Endothelial cell of umbilical vein (primary cell): ENCODE measurements around the gene STIM1. TPM values are rescaled to one million over a fixed set of nuclear protein-coding genes. Genes with fewer than 3 reads are reported as not detected.

Experiments
- BruUV-seq: library from RNA; stranded (reverse); fragments of 400-500 nt; replicated peaks from 2 replicates; lab custom pipeline; 2021; lab: Mats Ljungman, UMichigan
- CTCF ChIA-PET: fragments of 300-600, 350-600 bp; sonication (Branson Sonifier 250); formaldehyde crosslinking; loops from one replicate; lab custom pipeline; 2021; ENCODE audit warnings: antibody characterized with exemption, inconsistent platforms; lab: Charles Lee
- POLR2A ChIA-PET: fragments of 300-600, 350-600 bp; sonication (Branson Sonifier 250); formaldehyde crosslinking; loops from one replicate; lab custom pipeline; 2021; ENCODE audit warnings: antibody characterized with exemption, inconsistent platforms; lab: Charles Lee
- DNase-seq: peaks from one replicate; pipeline ENCODE4 v3.0.0-alpha.2; 2011; ENCODE audit warnings: low read depth, low spot score
- FAIRE-seq: peaks from 2 replicates; lab custom pipeline; 2011; peaks lifted over from hg19 to GRCh38; lab: Jason Lieb, UNC
- H2AFZ ChIP-seq: 2 replicates; pipeline ENCODE4 v1.6.0; 2012; ENCODE audit warnings: low read depth, low read length, control low read depth, inconsistent platforms
- H3K27ac ChIP-seq: 2 replicates; pipeline ENCODE4 v1.5.1; 2011; ENCODE audit warnings: low read depth, mild to moderate bottlenecking, control low read depth, low read length, moderate library complexity; ENCODE audit not compliant: insufficient read depth
- H3K27me3 ChIP-seq, 2 experiments: 2 replicates each; pipeline versions ENCODE4 v1.6.0 to v1.6.1; 2011; ENCODE audit warnings: low read length in 2 of 2, mixed read lengths in 1 of 2; ENCODE audit not compliant: control insufficient read depth in 2 of 2, insufficient read depth in 2 of 2
- H3K36me3 ChIP-seq, 2 experiments: 2 replicates in 1 of 2; 3 replicates in 1 of 2; pipeline ENCODE4 v1.5.1; 2011; ENCODE audit warnings: low read length in 2 of 2, mild to moderate bottlenecking in 1 of 2, moderate library complexity in 1 of 2; ENCODE audit not compliant: control insufficient read depth in 2 of 2, insufficient read depth in 2 of 2; ENCODE audit errors: extremely low read depth in 1 of 2
- H3K4me1 ChIP-seq: 3 replicates; pipeline ENCODE4 v1.5.1; 2011; ENCODE audit warnings: mild to moderate bottlenecking, low read length; ENCODE audit not compliant: control insufficient read depth, insufficient read depth; ENCODE audit errors: extremely low read depth
- H3K4me2 ChIP-seq: 2 replicates; pipeline ENCODE4 v1.6.1; 2011; ENCODE audit warnings: low read length, control low read depth, mixed read lengths; ENCODE audit not compliant: insufficient read depth
- H3K4me3 ChIP-seq, 3 experiments: fragments of 200-600 bp in 1 of 3; sonication (generic), shearing (Covaris generic) in 1 of 3; replicated peaks in 1 of 3; 2 replicates each; pipeline ENCODE4 v1.5.1; 2011 to 2016; ENCODE audit warnings: control low read depth in 3 of 3, low read length in 3 of 3, mild to moderate bottlenecking in 2 of 3, inconsistent platforms in 1 of 3, low read depth in 1 of 3, moderate library complexity in 1 of 3; ENCODE audit not compliant: insufficient read depth in 1 of 3
- H3K79me2 ChIP-seq: 2 replicates; pipeline ENCODE4 v1.6.0; 2012; ENCODE audit warnings: low read length, inconsistent platforms; ENCODE audit not compliant: control insufficient read depth, insufficient read depth
- H3K9ac ChIP-seq: replicated peaks from 2 replicates; pipeline ENCODE3; 2011; ENCODE audit warnings: low read length, control low read depth; ENCODE audit not compliant: insufficient read depth; ENCODE audit errors: extremely low read depth
- H3K9me1 ChIP-seq: replicated peaks from 3 replicates; pipeline ENCODE4 v1.6.0; 2011; ENCODE audit warnings: mild to moderate bottlenecking, low read length; ENCODE audit not compliant: control insufficient read depth, insufficient read depth; ENCODE audit errors: extremely low read depth
- H3K9me3 ChIP-seq: replicated peaks from 2 replicates; pipeline ENCODE4 v1.5.1; 2012; ENCODE audit warnings: low read length, inconsistent platforms; ENCODE audit not compliant: control insufficient read depth, insufficient read depth
- H4K20me1 ChIP-seq: replicated peaks from 2 replicates; pipeline ENCODE3; 2011; ENCODE audit warnings: mild to moderate bottlenecking, low read length; ENCODE audit not compliant: control insufficient read depth, insufficient read depth; ENCODE audit errors: extremely low read depth
- EZH2 ChIP-seq: IDR thresholded peaks from 2 replicates; pipeline ENCODE4 v1.6.1; 2012; ENCODE audit warnings: borderline replicate concordance, low read depth, mild to moderate bottlenecking, moderate library complexity, low read length, inconsistent platforms; ENCODE audit not compliant: severe bottlenecking
- FOS ChIP-seq: IDR thresholded peaks from 2 replicates; pipeline ENCODE4 v1.6.1; 2011; ENCODE audit warnings: mild to moderate bottlenecking, low read length, moderate library complexity, borderline replicate concordance; ENCODE audit not compliant: insufficient read depth
- GATA2 ChIP-seq: IDR thresholded peaks from 2 replicates; pipeline ENCODE4 v1.7.0; 2011; ENCODE audit warnings: low read depth, mild to moderate bottlenecking, moderate library complexity, mixed read lengths, low read length; ENCODE audit not compliant: insufficient read length, insufficient read depth
- JUN ChIP-seq: IDR thresholded peaks from 2 replicates; pipeline ENCODE4 v1.6.1; 2011; ENCODE audit warnings: borderline replicate concordance, low read depth; ENCODE audit not compliant: insufficient read length, insufficient read depth
- MYC ChIP-seq: IDR thresholded peaks from one replicate; pipeline ENCODE4 v1.6.1; 2011; ENCODE audit warnings: mild to moderate bottlenecking, low read depth, low read length
- POLR2A ChIP-seq: IDR thresholded peaks from 2 replicates; pipeline ENCODE4 v1.6.1; 2012; ENCODE audit warnings: low read depth, mild to moderate bottlenecking, control low read depth, low read length
- POLR2AphosphoS5 ChIP-seq: IDR thresholded peaks from 2 replicates; pipeline ENCODE4 v1.6.1; 2012; ENCODE audit warnings: low read depth, mild to moderate bottlenecking, control low read depth, low read length, moderate library complexity; ENCODE audit not compliant: insufficient read depth
- dilution Hi-C: fragments of 300-500 bp; cut with MboI; formaldehyde crosslinking; loops from one replicate; pipeline ENCODE4 v1.15.0; 2019; ENCODE audit warnings: low sequenced_read_pairs; ENCODE audit not compliant: extremely low pct_ligation_motif_present
- intact Hi-C: fragments of 100-400 bp; cut with micrococcal nuclease; formaldehyde crosslinking; loops from one replicate; pipeline ENCODE4 v1.10.0; 2022
- polyA plus RNA-seq, 4 experiments: library from polyadenylated mRNA; depleted of rRNA in 3 of 4; stranded (reverse) in 3 of 4; unstranded in 1 of 4; fragments of >200 nt; gene quantifications; 2 replicates each; pipeline versions ENCODE4 v1.2.1 to v1.2.3, GENCODE V29; 2011 to 2012; ENCODE audit warnings: missing spikeins in 1 of 4
- total RNA-seq: library from RNA; stranded (reverse); gene quantifications from 2 replicates; pipeline ENCODE4 v1.2.3, GENCODE V29; 2021
- TF ChIP-seq, protein P1 (sequence below), 2 donors: IDR thresholded peaks; 1 replicate in 1 of 2; 2 replicates in 1 of 2; pipeline ENCODE4 v1.5.1; 2011; ENCODE audit warnings: low read length in 2 of 2, mild to moderate bottlenecking in 2 of 2, moderate library complexity in 2 of 2, control low read depth in 1 of 2, inconsistent platforms in 1 of 2, low read depth in 1 of 2; ENCODE audit not compliant: insufficient read depth in 1 of 2; ENCODE audit errors: extremely low read depth in 1 of 2
- TF ChIP-seq, protein P2 (sequence below): IDR thresholded peaks from 2 replicates; pipeline ENCODE4 v1.6.1; 2011; ENCODE audit not compliant: insufficient read depth, insufficient read length

Gene STIM1
- total and polyA plus RNA-seq, 2 donors (not counting 3 experiments of a cell fraction or from before 2014, with no cell fraction given) = 32.7 to 33.4 TPM

DNA sequence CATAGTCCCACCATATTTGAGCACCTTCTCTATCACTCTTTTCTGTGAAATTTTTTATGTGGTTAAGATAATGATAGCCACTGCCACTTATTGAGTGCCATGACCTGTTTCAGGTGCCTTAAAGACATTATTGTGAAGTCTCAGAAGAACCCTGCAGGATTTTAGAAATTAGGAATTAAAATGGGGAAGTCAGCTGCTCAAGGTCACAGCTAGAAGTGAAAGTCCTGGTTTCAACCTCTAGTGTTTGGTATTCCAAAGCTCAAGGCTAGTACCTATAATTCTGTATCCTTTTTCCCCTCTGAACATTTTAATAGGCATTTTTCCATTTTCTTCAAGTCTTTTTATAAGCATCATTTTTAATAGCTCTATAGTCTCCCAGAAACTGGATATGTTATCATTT, 230.1 kb downstream of the STIM1 start:
- ChIA-PET POLR2A (no interaction called here), CTCF (interaction anchor here (1.6 to 3.0 kb wide), 3 partner anchors 13 to 244 kb away, joined by 6 to 12 read pairs (median 6); partner anchors contain the start of gene RHOG)
- H3K4me1 ChIP-seq = no peaks in the 10 kb centered on the region
- no peak overlapping the region for H3K27ac ChIP-seq
- no peaks in the 10 kb centered on the region for H4K20me1 ChIP-seq
- H2AFZ ChIP-seq = no peak overlapping the region
- no peak overlapping the region for H3K9ac ChIP-seq
- no peak overlapping the region for H3K4me3 ChIP-seq
- no peaks in the 10 kb centered on the region for H3K9me1 ChIP-seq
- H3K27me3 ChIP-seq = no peaks in the 10 kb centered on the region
- dilution Hi-C loops = no loop called here
- DNase-seq (no peak), FAIRE-seq (no peak)
- H3K79me2 ChIP-seq = no peaks in the 10 kb centered on the region
- H3K36me3 ChIP-seq = peaks cover 0 to 7% of the 10 kb centered on the region in 2 experiments
- no TSS peak for BruUV-seq
- no peaks in the 10 kb centered on the region for H3K9me3 ChIP-seq
- no peak overlapping the region for H3K4me2 ChIP-seq
- intact Hi-C loops = no loop called here
- no peak for TF ChIP-seq POLR2AphosphoS5
- no peak for TF ChIP-seq FOS
- TF ChIP-seq, protein P1, sequence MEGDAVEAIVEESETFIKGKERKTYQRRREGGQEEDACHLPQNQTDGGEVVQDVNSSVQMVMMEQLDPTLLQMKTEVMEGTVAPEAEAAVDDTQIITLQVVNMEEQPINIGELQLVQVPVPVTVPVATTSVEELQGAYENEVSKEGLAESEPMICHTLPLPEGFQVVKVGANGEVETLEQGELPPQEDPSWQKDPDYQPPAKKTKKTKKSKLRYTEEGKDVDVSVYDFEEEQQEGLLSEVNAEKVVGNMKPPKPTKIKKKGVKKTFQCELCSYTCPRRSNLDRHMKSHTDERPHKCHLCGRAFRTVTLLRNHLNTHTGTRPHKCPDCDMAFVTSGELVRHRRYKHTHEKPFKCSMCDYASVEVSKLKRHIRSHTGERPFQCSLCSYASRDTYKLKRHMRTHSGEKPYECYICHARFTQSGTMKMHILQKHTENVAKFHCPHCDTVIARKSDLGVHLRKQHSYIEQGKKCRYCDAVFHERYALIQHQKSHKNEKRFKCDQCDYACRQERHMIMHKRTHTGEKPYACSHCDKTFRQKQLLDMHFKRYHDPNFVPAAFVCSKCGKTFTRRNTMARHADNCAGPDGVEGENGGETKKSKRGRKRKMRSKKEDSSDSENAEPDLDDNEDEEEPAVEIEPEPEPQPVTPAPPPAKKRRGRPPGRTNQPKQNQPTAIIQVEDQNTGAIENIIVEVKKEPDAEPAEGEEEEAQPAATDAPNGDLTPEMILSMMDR (IDR thresholded peaks at IDR 0.05; ENCODE audit: extremely low read depth in 1 of 2, insufficient read depth in 1 of 2, low read depth in 1 of 2, low read length in 2 of 2) = no peak
- TF ChIP-seq EZH2 = no peak
- no peak for TF ChIP-seq GATA2
- no peak for TF ChIP-seq JUN
- TF ChIP-seq, protein P2, sequence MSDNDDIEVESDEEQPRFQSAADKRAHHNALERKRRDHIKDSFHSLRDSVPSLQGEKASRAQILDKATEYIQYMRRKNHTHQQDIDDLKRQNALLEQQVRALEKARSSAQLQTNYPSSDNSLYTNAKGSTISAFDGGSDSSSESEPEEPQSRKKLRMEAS = no peak
- no peak for TF ChIP-seq POLR2A
- TF ChIP-seq MYC = no peak
